ENCODE data around the gene GRIK2. TPM values are rescaled to one million over a fixed set of nuclear protein-coding genes. Genes with fewer than 3 reads are reported as not detected.

Gene GRIK2
- total and polyA plus RNA-seq, 2 of the 4 experiments (the other 2 are of a cell fraction), result 8.2 to 15.2 TPM

DNA sequence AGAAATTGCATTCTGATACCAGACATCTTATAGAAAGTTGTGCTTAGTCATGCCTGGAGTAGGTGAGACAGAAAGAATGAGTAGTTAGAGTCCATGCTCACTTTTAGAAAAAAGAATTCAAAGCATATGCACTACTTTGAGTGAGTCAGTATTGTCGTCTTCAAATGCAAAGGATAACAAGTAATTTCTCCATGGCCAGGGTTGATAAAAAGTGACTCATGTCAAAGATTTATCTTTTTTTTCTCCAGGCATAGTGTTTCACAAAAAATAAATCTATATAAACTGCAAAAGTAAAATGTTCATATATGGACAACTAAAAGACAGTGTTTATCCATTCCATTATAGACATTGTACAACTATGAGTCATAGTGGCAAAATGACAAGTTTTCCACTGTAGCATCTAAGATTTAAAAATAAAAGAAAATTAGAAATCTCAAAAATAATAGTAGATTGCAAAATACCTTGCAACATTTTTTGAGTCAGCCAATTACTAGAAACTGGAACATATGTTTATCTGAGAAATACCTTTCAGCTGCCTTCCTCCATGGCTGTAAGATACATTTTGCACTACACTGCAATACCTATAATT lies 329.6 kb downstream of the GRIK2 start (continued):
- TF ChIP-seq RAD21 (IDR thresholded peaks at IDR 0.05; ENCODE audit: low read length), result peak; percentile 8; the same call in 1 of the 2 replicates

DNA sequence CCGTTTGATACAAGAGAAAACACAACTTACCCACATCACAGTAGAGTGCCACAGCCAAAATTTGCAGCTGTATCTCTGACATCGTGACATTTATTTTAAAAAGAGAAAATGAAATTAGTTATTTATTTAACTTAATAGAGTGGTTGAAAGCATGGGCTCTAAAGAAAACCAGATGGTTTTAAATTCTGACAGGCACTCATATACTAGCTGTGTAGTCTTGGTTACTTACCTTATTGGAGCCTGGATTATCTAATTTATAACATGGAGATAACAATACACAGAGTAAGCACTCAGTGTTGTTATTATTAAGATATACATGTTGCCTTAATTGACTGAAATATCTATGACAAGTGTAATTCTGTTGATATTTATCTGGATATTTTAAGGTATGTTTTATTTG lies 334.9 kb downstream of the GRIK2 start:
- H4K91ac ChIP-seq (ENCODE audit: insufficient read depth, low read depth, low read length), result no peak overlapping the region
- CTCF ChIA-PET, result no interaction called here
- H3K4ac ChIP-seq (ENCODE audit: low read depth, low read length), result no peak overlapping the region
- no peak for ATAC-seq (ENCODE audit: low read depth)
- no peak overlapping the region for H3K9ac ChIP-seq (ENCODE audit: low read depth, low read length)
- no peak overlapping the region for H2BK20ac ChIP-seq (ENCODE audit: low read depth, low read length)
- no peak overlapping the region for H2AK9ac ChIP-seq (replicated peaks; ENCODE audit: low read depth, low read length, poor library complexity)
- H3K56ac ChIP-seq (ENCODE audit: extremely low read depth, insufficient read depth, low read length), result no peak overlapping the region
- POLR2A ChIA-PET (ENCODE audit: unreplicated experiment), result no interaction called here
- no peak overlapping the region for H4K5ac ChIP-seq (ENCODE audit: low read depth, low read length)
- no peaks in the 10 kb centered on the region for H3K9me1 ChIP-seq (ENCODE audit: insufficient read depth, low read length)
- no TSS peak for BruUV-seq (replicated peaks)
- no peak overlapping the region for H2AK5ac ChIP-seq (ENCODE audit: low read depth, low read length)
- no peak overlapping the region for H4K8ac ChIP-seq (ENCODE audit: low read depth in 2 of 2, low read length in 2 of 2)
- H3K23ac ChIP-seq (ENCODE audit: low read depth, low read length), result no peak overlapping the region
- no peak overlapping the region for H3K27ac ChIP-seq (ENCODE audit: insufficient read depth, low read length)
- H3K36me3 ChIP-seq (ENCODE audit: control insufficient read depth, insufficient read depth, low read length), result no peaks in the 10 kb centered on the region
- no peak overlapping the region for H3K4me3 ChIP-seq (ENCODE audit: insufficient read depth, low read depth, low read length)
- no peak overlapping the region for H2BK5ac ChIP-seq (ENCODE audit: low read depth, low read length, poor library complexity, severe bottlenecking)
- whole genome bisulfite sequencing, 2 experiments (ENCODE audit: extremely low coverage in 2 of 2, insufficient read length in 1 of 2), result no CpG with 5 or more reads among the region's 2 CpGs
- H3K18ac ChIP-seq (ENCODE audit: low read depth, low read length), result no peak overlapping the region
- H2AFZ ChIP-seq (replicated peaks; ENCODE audit: low read length, poor library complexity), result no peak overlapping the region
- dilution Hi-C loops (cut with HindIII; ENCODE audit: low sequenced_read_pairs, unreplicated experiment), result no loop called here
- intact Hi-C loops (cut with micrococcal nuclease), result no loop called here
- no peak for DNase-seq
- no peak overlapping the region for H2BK120ac ChIP-seq (ENCODE audit: low read depth, low read length)
- in situ Hi-C loops (cut with MboI; ENCODE audit: low sequenced_read_pairs), result no loop called here
- H3K14ac ChIP-seq (replicated peaks; ENCODE audit: low read depth, low read length), result no peak overlapping the region
- no peaks in the 10 kb centered on the region for H3K9me3 ChIP-seq (ENCODE audit: control insufficient read depth, insufficient read depth, low read length)
- H3K27me3 ChIP-seq (ENCODE audit: control insufficient read depth, insufficient read depth, low read length), result no peaks in the 10 kb centered on the region
- H4K20me1 ChIP-seq (ENCODE audit: insufficient read depth, low read length), result no peaks in the 10 kb centered on the region
- H3K79me1 ChIP-seq (ENCODE audit: low read depth in 1 of 2, low read length in 2 of 2), result 0 out of 4 replicates have a peak, but pooled peaks cover 0 to 2% of the 10 kb centered on the region in 2 experiments
- H3K4me1 ChIP-seq (ENCODE audit: control insufficient read depth, insufficient read depth, low read length), result no peaks in the 10 kb centered on the region
- no peak overlapping the region for H3K4me2 ChIP-seq (ENCODE audit: low read depth, low read length)
- H2BK15ac ChIP-seq (ENCODE audit: low read depth, low read length), result no peak overlapping the region
- no peak for TF ChIP-seq CHD1 (IDR thresholded peaks at IDR 0.05; ENCODE audit: low read depth, low read length)

Measured in IMR-90 (cell line).